NCI-H510A (cell line): Measurements from ENCODE around the gene AKT3.
"Not testable (repeated sequence)": the region's sequence is repeated elsewhere in the genome, so short reads cannot be mapped to it uniquely, and the experiment has no call there.

ENCODE experiments used
- DNase-seq: peaks from one replicate; lab custom pipeline; 2025; lab: John Stamatoyannopoulos, UW

Gene AKT3

GRCh38 chr1:243601720-243602119, 248.3 kb downstream of the AKT3 start:
- no peak for DNase-seq

GRCh38 chr1:243598433-243598832, 251.6 kb downstream of the AKT3 start:
- DNase-seq: no peak

- no peak for DNase-seq
Observed at GRCh38 chr1:243597383-243597782, 252.7 kb downstream of the AKT3 start.

GRCh38 chr1:243596431-243597062, 253.5 kb downstream of the AKT3 start:
- DNase-seq: no peak

GRCh38 chr1:243595527-243596210, 254.4 kb downstream of the AKT3 start:
- no peak for DNase-seq

GRCh38 chr1:243594455-243594854, 255.6 kb downstream of the AKT3 start:
- no peak for DNase-seq

GRCh38 chr1:243589286-243589685, 260.8 kb downstream of the AKT3 start:
- not testable (repeated sequence) for DNase-seq

GRCh38 chr1:243587823-243588560, 262.1 kb downstream of the AKT3 start:
- no peak for DNase-seq

- no peak for DNase-seq
Observed at GRCh38 chr1:243587285-243587684, 262.8 kb downstream of the AKT3 start.

GRCh38 chr1:243585982-243586381, 264.1 kb downstream of the AKT3 start:
- DNase-seq: no peak

- no peak for DNase-seq
Observed at GRCh38 chr1:243582326-243582725, 267.7 kb downstream of the AKT3 start.

GRCh38 chr1:243580984-243581383, 269.1 kb downstream of the AKT3 start:
- no peak for DNase-seq

- DNase-seq: no peak
Observed at GRCh38 chr1:243580072-243580471, 270.0 kb downstream of the AKT3 start.

GRCh38 chr1:243575070-243575469, 275.0 kb downstream of the AKT3 start:
- no peak for DNase-seq

GRCh38 chr1:243572940-243573339, 277.1 kb downstream of the AKT3 start:
- DNase-seq: no peak

GRCh38 chr1:243568793-243569192, 281.2 kb downstream of the AKT3 start:
- DNase-seq: no peak

- no peak for DNase-seq
Observed at GRCh38 chr1:243564814-243565213, 285.2 kb downstream of the AKT3 start.

- DNase-seq: no peak
Observed at GRCh38 chr1:243563732-243564131, 286.3 kb downstream of the AKT3 start.

- DNase-seq: no peak
Observed at GRCh38 chr1:243562473-243562872, 287.6 kb downstream of the AKT3 start.

GRCh38 chr1:243561588-243562319, 288.3 kb downstream of the AKT3 start:
- DNase-seq: no peak

GRCh38 chr1:243559575-243560162, 290.4 kb downstream of the AKT3 start:
- DNase-seq: no peak

GRCh38 chr1:243558576-243558975, 291.5 kb downstream of the AKT3 start:
- DNase-seq: no peak
